Inferior parietal cortex (tissue), 1 donor: ENCODE results near the gene ZBED4.
"Not testable (repeated sequence)": the region's sequence is repeated elsewhere in the genome, so short reads cannot be mapped to it uniquely, and the experiment has no call there.

ENCODE experiments used
- DNase-seq: peaks from one replicate; pipeline ENCODE4 v3.0.0-alpha.2; 2016; ENCODE audit errors: extremely low spot score

The ZBED4 gene, protein sequence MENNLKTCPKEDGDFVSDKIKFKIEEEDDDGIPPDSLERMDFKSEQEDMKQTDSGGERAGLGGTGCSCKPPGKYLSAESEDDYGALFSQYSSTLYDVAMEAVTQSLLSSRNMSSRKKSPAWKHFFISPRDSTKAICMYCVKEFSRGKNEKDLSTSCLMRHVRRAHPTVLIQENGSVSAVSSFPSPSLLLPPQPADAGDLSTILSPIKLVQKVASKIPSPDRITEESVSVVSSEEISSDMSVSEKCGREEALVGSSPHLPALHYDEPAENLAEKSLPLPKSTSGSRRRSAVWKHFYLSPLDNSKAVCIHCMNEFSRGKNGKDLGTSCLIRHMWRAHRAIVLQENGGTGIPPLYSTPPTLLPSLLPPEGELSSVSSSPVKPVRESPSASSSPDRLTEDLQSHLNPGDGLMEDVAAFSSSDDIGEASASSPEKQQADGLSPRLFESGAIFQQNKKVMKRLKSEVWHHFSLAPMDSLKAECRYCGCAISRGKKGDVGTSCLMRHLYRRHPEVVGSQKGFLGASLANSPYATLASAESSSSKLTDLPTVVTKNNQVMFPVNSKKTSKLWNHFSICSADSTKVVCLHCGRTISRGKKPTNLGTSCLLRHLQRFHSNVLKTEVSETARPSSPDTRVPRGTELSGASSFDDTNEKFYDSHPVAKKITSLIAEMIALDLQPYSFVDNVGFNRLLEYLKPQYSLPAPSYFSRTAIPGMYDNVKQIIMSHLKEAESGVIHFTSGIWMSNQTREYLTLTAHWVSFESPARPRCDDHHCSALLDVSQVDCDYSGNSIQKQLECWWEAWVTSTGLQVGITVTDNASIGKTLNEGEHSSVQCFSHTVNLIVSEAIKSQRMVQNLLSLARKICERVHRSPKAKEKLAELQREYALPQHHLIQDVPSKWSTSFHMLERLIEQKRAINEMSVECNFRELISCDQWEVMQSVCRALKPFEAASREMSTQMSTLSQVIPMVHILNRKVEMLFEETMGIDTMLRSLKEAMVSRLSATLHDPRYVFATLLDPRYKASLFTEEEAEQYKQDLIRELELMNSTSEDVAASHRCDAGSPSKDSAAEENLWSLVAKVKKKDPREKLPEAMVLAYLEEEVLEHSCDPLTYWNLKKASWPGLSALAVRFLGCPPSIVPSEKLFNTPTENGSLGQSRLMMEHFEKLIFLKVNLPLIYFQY

DNA sequence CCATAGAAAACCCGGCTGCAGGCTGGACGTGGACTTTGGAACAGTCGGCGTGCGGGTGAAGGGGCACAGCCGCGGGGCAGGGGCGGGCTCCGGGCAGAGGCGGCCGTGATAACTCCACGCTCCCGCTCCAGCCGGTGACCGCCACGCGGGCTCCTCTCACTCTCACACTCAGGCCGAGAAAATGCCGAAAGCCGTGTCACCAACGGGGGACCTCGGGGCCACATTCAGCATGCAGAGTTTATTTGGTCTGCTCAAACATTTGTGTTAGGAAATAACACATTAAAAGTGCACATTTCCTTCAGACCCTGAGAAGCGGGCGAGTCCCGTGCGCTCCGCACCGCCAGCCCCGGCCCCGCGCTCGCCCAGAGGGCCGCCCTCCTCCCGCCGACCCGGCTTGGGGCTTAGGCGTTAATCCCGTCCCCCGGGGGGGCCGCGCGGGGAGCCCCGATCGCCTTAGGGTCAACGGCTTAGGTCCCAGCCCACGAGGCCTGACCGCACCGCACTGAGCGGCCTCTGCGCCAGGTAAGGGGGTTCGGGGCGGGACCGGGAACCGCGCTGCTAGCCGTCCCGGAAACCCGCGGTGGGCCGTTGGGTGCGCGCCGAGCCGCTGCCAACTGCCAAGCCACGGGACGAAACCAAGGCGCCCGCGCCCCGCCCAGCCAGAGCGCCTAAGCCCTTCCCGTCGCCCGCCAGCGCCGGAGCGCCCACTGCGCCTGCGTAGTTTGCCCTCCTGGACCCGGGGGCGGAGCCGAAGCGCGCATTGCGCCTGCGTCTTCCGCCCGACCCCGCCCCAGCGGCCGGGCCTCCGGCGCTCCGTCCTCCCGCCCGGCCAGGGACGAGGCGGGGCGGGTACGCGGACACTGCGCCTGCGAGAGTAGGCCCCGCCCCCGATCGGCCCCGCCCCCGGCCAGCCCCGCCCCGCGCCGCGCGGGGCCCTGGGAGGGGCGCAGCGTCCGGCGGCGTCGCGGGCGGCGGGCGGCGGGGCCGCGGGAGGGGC is at the start of gene ZBED4:
Gene ZBED4, plus strand, starts transcription at position 947 of the 997 bp plus-strand sequence. CDS start 29,819 bp downstream, outside the sequence.
- DNase-seq, result peak; percentile 98

DNA sequence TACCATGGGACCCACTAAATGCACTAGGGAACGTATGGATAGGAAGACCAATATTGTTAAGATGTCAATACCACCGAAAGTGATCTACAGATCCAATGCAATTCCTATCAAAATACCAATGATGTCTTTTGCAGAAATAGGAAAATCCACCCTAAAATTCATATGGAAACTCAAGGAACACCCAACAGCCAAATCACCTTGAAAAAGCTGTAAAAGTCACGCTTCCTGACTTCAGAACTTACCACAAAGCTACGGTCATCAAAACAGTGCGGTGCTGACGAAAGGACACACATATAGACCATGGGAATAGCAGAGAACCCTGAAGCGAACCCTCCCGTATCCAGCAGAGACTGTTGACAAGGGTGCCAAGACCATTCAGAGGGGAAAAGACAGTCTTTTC is 46.5 kb upstream of the ZBED4 start:
- DNase-seq, result no peak

DNA sequence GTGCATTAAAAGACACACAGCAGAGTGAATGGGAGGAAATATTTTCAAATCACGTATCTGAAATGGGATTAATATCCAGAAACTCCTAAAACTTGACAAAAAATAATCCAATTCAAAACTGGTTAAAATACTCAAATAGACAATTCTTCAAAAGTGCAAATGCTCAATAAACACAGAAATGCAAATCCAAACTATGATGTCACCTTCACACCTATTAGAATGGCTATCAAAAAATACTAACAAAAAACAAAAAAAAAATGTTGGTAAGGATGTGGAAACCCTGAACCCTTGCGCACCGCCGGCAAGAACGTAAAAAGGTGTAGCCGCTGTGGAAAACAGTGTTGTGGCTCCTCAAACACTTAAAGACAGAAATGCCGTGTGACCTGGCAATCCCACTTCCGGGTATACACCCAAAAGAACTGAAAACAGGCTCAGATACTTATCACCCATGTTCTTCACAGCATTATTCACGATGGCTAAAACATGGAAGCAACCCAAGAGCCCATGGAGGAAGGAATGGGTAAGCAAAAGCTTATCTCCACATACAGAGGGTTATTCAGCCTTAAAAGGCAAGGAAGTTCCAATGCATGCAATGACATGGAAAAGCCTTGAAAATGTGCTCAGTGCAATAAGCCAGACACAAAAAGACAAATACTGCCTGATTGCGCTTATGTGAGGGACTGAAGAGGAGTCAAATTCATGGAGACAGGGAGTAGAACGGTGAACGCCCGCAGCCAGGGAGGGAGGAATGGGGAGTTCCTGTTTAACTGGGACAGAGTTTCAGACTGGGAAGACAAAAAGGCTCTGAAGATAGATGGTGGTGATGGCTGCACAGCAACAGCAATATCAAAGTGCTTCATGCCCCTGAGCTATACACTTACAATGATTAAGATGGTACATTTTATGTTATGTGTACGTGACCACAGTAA is 45.6 kb upstream of the ZBED4 start:
- DNase-seq, result no peak

DNA sequence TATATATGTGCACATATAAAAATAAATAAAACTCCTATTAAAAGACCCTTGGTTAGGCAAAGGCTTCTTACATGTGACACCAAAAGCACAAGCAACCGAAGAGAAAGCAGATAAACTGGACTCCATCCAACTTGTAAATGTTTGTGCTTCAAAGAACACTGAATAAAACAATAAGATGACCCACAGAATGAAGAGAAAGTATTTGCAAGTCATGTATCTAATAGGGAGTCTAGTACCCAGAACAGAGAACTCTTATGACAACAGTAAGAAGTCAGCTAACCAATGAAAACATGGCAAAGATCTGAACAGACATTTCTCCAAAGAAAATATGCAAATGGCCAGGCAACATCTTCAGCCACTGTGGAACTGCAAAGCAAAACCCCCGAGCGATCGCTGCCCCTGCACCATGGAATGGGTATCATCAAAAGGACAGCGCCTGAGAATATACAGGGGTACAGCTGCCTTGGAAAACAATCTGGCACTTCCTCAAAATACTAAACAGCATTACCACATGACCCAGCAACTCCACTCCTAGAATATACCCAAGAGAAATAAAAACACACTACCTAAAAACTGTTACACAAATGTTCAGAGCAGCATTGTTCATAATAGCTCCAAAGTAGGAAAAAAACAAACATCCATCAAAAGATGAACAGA is 43.2 kb upstream of the ZBED4 start:
- no peak for DNase-seq

DNA sequence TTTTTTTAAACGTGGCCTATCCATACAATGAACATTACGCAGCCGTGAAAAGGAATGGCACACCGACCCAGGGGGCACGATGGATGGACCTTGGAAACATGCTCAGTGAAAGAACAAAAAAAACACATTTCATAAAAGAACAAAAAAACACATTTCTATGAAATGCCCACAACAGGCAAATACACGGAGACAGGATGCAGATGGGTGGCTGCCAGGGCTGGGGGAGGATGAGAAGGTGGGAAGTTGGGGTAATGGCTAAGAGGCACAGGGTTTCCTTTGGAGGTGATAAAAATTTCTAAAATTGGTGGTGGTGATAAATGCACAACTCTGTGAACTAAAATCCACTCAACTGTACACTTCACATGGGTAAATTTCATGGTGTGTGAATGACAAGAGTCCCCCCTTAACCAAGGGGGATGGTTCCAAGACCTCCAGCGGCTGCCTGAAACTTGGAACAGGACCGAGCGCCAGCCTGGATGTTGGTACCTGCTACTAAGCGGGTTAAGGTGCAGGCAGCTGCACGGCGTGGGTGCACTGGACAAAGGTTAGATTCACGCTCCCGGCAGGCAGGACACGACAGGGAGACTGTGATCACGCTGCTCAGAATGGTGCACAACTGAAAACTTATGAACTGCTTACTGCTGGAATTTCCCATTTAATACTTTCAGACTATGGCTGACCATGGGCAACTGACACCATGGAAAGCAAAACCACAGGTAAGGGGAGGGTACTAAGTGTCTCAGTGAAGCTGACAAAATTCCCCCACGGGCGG is 42.4 kb upstream of the ZBED4 start:
- DNase-seq, result no peak

DNA sequence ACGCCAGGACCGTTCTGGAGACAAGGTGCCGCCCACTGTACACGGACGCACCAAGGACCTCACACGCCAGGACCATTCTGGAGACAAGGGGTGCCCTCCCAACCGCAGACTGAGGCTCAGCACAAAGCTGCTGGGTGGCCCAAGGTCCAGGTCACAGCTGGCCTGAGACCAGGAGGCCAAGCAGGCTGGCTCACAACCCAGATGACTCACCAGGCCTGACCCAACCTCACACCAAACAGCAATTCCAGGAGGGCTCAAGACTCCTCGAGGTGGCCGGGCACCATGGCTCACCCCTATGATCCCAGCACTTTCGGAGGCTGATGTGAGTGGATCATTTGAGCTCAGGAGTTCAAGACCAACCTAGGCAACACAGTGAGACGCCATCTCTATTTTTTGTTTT is 40.8 kb upstream of the ZBED4 start:
- no peak for DNase-seq

DNA sequence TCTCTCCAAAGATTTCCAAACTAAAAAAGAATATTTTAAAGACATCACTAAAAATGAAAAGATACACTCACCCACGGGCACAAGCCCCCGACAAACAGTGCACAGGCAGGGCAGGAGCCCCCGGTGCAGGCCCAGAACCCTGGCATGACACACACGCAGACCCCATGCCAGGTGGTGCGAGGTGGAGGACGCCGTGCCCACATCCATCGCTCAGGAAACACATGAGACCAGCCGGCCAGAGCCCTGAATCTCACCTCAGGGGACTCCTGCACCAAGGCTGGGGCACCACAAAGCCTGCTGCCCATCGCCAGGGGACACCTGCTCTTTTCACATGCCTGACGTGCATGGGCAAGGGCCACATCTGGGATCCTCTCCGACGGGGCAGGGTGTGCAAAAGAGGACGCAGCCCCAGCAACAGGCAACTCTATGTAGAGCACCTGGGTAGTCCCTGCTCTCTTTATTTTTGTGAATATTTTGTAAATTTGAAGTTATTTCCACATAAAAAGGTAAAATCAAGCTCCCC is 39.4 kb upstream of the ZBED4 start:
- no peak for DNase-seq

DNA sequence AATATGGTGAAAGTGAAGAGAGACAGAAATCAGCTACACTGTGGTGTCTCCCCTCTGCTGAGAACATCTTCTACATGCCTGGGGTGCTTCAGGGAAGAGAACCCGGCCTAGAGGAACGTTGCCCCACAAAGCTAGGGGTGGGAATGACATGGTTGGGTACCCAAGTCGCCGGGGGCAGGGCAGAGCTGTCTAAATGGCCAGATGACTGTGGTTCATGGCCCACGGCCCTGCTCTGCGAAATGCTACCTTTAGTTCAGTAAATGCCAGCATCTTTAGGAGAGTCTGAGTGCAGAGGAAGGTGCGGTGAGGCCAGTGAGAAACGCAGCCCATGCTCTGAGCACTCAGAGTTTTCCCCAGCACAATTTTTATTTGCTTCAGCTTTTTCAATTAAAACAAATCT is 38.8 kb upstream of the ZBED4 start:
- DNase-seq, result no peak

DNA sequence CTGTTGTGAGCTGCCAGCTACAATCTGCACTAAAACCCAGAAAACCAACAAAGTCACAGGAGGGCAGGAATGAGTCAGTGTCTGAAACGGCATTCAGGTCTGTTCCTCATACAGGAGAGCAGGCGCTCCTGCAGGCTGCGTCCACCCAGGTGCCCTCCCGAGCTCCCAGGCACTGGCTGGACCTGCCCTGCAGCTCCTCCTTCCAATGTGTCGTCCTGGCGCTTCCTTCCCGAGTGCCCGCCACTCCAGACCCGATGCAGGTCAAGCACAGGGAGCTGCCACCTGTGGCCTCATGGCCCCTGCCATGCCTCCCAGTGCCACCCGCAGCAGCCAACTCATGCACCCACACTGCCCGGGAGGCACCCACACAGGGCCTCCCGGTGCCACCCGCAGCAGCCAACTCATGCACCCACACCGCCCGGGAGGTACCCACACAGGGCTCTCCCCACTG is 38.0 kb upstream of the ZBED4 start:
- no peak for DNase-seq

DNA sequence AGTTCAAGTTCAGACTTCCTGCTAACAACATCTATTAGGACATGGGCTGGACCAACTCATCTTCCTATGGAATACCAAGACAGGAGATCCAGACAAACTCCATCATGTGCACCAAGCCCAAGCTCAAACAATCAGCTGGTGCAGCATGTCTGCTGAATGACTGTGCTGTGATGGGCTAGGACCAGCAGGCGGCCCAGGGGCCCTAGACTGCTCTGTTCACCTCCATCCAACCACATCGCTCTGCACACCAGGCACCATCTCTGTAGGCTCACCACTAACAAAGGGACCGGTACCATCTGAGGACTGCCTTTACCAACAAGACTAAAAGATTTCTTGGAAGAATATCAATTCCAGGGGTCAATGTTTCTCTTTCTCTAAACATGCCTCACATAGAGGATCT is 36.3 kb upstream of the ZBED4 start:
- no peak for DNase-seq

DNA sequence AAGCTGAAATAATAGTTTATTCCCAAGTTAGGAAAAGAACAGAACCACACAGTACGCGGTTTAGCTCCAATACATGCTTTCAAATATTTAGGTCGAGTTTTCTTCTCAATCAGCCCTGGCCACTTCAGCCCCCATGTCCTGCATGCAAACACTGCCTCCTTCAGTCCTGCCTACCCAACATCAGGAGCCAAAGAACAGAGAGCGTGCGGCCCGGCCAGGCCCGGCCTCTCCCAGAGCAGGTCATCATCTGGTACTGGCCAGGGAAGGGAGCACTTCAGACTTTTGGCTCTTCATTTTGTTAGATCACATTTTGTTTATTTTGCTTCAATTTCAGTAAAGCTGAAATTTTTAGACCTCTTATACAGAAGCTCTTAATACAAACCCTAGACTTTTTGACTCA is 32.7 kb upstream of the ZBED4 start:
- DNase-seq, result no peak

DNA sequence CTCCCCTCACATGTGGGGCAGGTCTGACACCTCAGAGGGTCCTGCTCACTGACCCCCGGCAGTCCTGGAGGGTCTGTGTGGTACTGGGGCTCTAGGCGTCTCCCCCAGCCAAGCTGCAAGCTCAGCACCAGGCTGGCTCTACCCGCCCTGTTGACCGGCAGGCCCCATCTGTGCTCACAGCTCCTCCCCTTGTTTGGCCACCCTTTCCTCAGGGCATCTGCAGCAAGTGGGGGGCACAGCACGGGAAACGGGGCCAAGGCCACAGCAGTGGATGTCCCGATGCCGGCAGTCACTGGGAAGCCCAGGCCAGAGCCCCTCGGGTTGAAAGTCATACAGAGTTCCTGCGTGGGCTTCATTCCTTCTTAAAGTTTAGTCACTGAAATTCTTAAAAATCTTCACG is 31.9 kb upstream of the ZBED4 start:
- not testable (repeated sequence) for DNase-seq

DNA sequence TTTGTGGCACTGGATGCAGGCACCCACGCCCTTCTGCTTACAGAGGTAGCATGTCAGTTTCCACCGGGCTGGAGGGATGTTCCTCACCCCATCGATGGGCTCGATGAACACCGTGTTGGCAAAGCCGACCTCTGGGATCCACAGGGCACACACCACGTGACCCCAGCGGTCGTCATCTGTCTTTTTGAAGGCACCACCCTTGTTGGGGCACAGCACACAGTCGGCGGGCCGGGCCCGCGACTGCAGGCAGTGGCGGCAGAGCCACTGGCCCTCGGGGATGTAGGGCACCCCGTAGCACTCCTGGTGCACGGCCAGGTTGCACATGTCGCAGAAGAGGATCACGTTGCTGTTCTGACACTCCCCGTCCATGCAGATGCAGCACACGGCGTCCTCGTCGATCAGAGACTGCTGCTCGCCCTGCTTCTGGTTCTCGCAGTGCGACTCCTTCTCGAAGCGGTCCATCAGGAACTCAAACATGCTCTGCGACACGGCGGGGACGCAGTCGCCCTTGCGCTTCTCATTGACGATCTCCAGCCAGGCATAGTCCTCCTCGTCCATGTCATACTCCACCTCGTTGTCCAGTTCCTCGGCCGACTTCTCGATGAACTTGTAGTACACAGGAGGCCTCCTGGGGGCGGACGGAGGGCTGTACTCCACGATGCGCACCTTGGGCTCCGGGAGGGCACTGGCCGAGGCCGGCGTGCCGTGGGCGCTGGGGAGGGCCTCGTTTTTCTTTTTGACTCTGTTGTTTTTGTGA is 30.2 kb upstream of the ZBED4 start:
- no peak for DNase-seq

DNA sequence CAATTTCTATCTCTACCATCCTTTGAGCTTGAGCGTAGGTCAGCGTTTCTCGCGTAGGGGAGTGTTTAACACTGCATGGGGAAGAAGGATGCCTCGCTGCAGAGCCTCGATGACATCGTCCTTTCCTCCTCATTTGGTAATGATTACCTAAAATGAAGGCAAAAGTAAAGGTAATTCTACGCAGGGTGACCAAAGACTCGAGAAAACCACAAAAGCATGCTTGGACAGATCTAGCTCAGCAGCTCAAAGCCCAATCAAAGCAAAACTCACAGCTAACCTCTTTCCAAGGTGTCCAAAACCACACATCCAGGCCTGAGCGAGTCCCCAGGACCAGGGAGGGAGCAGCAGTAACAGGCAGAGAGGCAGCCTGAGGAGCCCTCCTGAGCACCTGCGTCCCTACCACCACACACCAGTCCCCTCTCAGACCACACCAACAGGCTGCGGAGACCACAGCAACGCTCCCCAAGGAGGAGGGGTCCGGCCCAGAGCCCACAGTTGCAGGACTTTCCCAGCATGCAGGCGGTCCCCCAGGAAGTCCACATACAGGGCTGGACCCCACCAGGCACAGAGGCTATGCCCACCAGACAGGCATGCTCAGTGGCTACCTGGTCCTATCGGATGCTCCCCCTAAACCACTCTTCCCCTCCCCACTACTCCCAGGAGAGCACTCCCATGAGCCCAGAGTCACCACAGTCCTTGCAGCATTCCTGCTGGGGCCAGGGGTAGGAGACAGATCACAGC is 29.3 kb upstream of the ZBED4 start:
- no peak for DNase-seq

DNA sequence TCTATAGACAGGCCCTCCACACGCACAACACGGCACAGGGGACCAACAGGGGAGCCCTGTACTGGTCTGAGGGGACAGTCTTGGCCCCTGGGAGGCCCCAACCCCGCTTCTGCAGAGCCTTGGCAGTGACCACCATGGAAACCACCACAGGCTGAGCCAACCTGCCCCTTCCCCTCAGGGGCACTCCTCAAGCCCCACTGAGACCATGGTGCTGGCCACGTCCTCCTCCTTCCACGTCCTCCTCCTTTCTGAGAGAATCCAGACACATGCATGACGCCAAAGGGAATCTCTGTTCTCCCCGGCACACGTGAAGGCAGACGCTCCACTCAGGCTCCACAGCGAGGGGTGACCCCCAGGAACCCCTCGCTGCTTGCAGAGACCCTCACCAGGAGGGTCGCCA is 28.7 kb upstream of the ZBED4 start:
- DNase-seq, result no peak

DNA sequence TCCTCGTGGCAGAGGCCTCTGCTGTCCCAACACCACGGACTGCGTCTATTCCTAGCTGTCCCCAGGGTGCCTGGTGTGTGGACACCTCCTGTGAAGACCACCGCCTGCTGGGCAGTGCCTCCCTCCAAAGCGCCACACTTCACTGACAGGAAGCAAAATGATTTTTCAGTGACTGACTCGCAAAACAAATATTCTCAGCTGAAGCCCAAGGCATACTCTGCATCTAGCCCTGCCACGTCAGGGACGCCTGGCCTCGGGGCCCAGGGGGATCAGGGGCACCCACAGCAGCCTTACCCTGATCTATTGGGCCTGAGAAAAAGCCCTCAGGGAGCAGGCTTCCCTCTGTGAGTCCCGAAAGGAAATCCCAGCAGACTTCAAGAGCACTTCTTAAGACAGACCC is 28.2 kb upstream of the ZBED4 start:
- DNase-seq, result no peak
